Panc1 (cell line): Measurements from ENCODE around the gene CTTNBP2NL.

Experiments used
- CTCF ChIP-seq: fragments of 450-650 bp; IDR thresholded peaks from 2 replicates; pipeline ENCODE4 v1.5.1; 2017; ENCODE audit warnings: mild to moderate bottlenecking
- POLR2AphosphoS5 ChIP-seq: IDR thresholded peaks from 2 replicates; pipeline ENCODE4 v1.6.1; 2012; ENCODE audit warnings: mild to moderate bottlenecking, low read depth, low read length, moderate library complexity
- REST ChIP-seq, 2 experiments: IDR thresholded peaks; 2 replicates each; pipeline ENCODE4 v1.6.1; 2011 to 2012; ENCODE audit warnings: low read depth in 2 of 2, control low read depth in 1 of 2, low read length in 1 of 2, mild to moderate bottlenecking in 1 of 2, moderate library complexity in 1 of 2; ENCODE audit not compliant: insufficient read depth in 1 of 2
- SIN3A ChIP-seq: IDR thresholded peaks from 2 replicates; pipeline ENCODE4 v1.6.1; 2012; ENCODE audit warnings: low read depth, mild to moderate bottlenecking, low read length, moderate library complexity, borderline replicate concordance; ENCODE audit not compliant: insufficient read depth

- TF ChIP-seq CTCF (no peak), SIN3A (no peak), POLR2AphosphoS5 (no peak), REST (IDR thresholded peaks at IDR 0.05; ENCODE audit: insufficient read depth in 1 of 2, low read depth in 2 of 2, low read length in 1 of 2) (no peak)
Measured at GRCh38 chr1:112418099-112418892, 22.3 kb downstream of the CTTNBP2NL start.
